ENCODE measurements around the gene KDM4F. TPM values are rescaled to one million over a fixed set of nuclear protein-coding genes. Genes with fewer than 3 reads are reported as not detected.

The KDM4F gene
- total and polyA plus RNA-seq, 2 donors (not counting 3 experiments of a cell fraction or from before 2014, with no cell fraction given): not detected

- no peaks in the 10 kb centered on the region for H3K27me3 ChIP-seq (ENCODE audit: control insufficient read depth in 2 of 2, insufficient read depth in 2 of 2, low read length in 2 of 2)
- no peak overlapping the region for H3K4me3 ChIP-seq (replicated peaks in 1 of 3; ENCODE audit: insufficient read depth in 1 of 3, low read depth in 1 of 3, low read length in 3 of 3)
- CTCF ChIA-PET: interaction anchor here (2.8 kb wide), 1 partner anchor 12 kb away, joined by 8 read pairs; no protein-coding TSS in a partner anchor
- POLR2A ChIA-PET: no interaction called here
- no peak overlapping the region for H3K27ac ChIP-seq (ENCODE audit: insufficient read depth, low read depth, low read length)
- no TSS peak for BruUV-seq (replicated peaks)
- DNase-seq (ENCODE audit: low read depth, low spot score): no peak
- no peak overlapping the region for H2AFZ ChIP-seq (ENCODE audit: low read depth, low read length)
- no peaks in the 10 kb centered on the region for H3K79me2 ChIP-seq (ENCODE audit: control insufficient read depth, insufficient read depth, low read length)
- H3K9me1 ChIP-seq (replicated peaks; ENCODE audit: control insufficient read depth, extremely low read depth, insufficient read depth, low read length): no peaks in the 10 kb centered on the region
- H3K4me1 ChIP-seq (ENCODE audit: control insufficient read depth, extremely low read depth, insufficient read depth, low read length): peaks cover 9% of the 10 kb centered on the region
- no peak overlapping the region for H3K9ac ChIP-seq (replicated peaks; ENCODE audit: extremely low read depth, insufficient read depth, low read length)
- no peaks in the 10 kb centered on the region for H4K20me1 ChIP-seq (replicated peaks; ENCODE audit: control insufficient read depth, extremely low read depth, insufficient read depth, low read length)
- no peaks in the 10 kb centered on the region for H3K36me3 ChIP-seq (ENCODE audit: control insufficient read depth in 2 of 2, extremely low read depth in 1 of 2, insufficient read depth in 2 of 2, low read length in 2 of 2)
- dilution Hi-C loops (cut with MboI; ENCODE audit: extremely low pct_ligation_motif_present, low sequenced_read_pairs) (no loop called here), intact Hi-C loops (cut with micrococcal nuclease) (no loop called here)
- H3K4me2 ChIP-seq (ENCODE audit: insufficient read depth, low read length): no peak overlapping the region
- no peak for FAIRE-seq
- H3K9me3 ChIP-seq (replicated peaks; ENCODE audit: control insufficient read depth, insufficient read depth, low read length): no peaks in the 10 kb centered on the region
- TF ChIP-seq POLR2A (IDR thresholded peaks at IDR 0.05; ENCODE audit: low read depth, low read length): no peak
- no peak for TF ChIP-seq FOS (IDR thresholded peaks at IDR 0.05; ENCODE audit: borderline replicate concordance, insufficient read depth, low read length)
- no peak for TF ChIP-seq EZH2 (IDR thresholded peaks at IDR 0.05; ENCODE audit: borderline replicate concordance, low read depth, low read length, severe bottlenecking)
- no peak for TF ChIP-seq MYC (IDR thresholded peaks at IDR 0.05; ENCODE audit: low read depth, low read length)
Measured at GRCh38 chr11:95082576-95083001, 33.4 kb downstream of the KDM4F start.

- TF ChIP-seq POLR2AphosphoS5 (IDR thresholded peaks at IDR 0.05; ENCODE audit: insufficient read depth, low read depth, low read length) (no peak), MYC (IDR thresholded peaks at IDR 0.05; ENCODE audit: low read depth, low read length) (no peak), EZH2 (IDR thresholded peaks at IDR 0.05; ENCODE audit: borderline replicate concordance, low read depth, low read length, severe bottlenecking) (no peak), GATA2 (IDR thresholded peaks at IDR 0.05; ENCODE audit: insufficient read depth, insufficient read length, low read depth, low read length) (no peak)
- H3K4me2 ChIP-seq (ENCODE audit: insufficient read depth, low read length): no peak overlapping the region
- DNase-seq (ENCODE audit: low read depth, low spot score) (no peak), FAIRE-seq (no peak)
- no peaks in the 10 kb centered on the region for H3K27me3 ChIP-seq (ENCODE audit: control insufficient read depth in 2 of 2, insufficient read depth in 2 of 2, low read length in 2 of 2)
- H3K9me3 ChIP-seq (replicated peaks; ENCODE audit: control insufficient read depth, insufficient read depth, low read length): no peaks in the 10 kb centered on the region
- intact Hi-C loops (cut with micrococcal nuclease): no loop called here
- H3K4me3 ChIP-seq (replicated peaks in 1 of 3; ENCODE audit: insufficient read depth in 1 of 3, low read depth in 1 of 3, low read length in 3 of 3): no peak overlapping the region
- H3K9me1 ChIP-seq (replicated peaks; ENCODE audit: control insufficient read depth, extremely low read depth, insufficient read depth, low read length): no peaks in the 10 kb centered on the region
- ChIA-PET POLR2A (no interaction called here), CTCF (interaction anchor here (0.8 to 1.5 kb wide), 5 partner anchors 8 to 34 kb away, joined by 3 to 5 read pairs (median 4); no protein-coding TSS in a partner anchor)
- H3K4me1 ChIP-seq (ENCODE audit: control insufficient read depth, extremely low read depth, insufficient read depth, low read length): peaks cover 9% of the 10 kb centered on the region
- BruUV-seq (replicated peaks): no TSS peak
- no peak overlapping the region for H3K9ac ChIP-seq (replicated peaks; ENCODE audit: extremely low read depth, insufficient read depth, low read length)
- H3K36me3 ChIP-seq (ENCODE audit: control insufficient read depth in 2 of 2, extremely low read depth in 1 of 2, insufficient read depth in 2 of 2, low read length in 2 of 2): no peaks in the 10 kb centered on the region
- no peak overlapping the region for H2AFZ ChIP-seq (ENCODE audit: low read depth, low read length)
- dilution Hi-C loops (cut with MboI; ENCODE audit: extremely low pct_ligation_motif_present, low sequenced_read_pairs): no loop called here
- no peaks in the 10 kb centered on the region for H4K20me1 ChIP-seq (replicated peaks; ENCODE audit: control insufficient read depth, extremely low read depth, insufficient read depth, low read length)
- no peaks in the 10 kb centered on the region for H3K79me2 ChIP-seq (ENCODE audit: control insufficient read depth, insufficient read depth, low read length)
- no peak overlapping the region for H3K27ac ChIP-seq (ENCODE audit: insufficient read depth, low read depth, low read length)
Measured at GRCh38 chr11:95084509-95084908, 35.3 kb downstream of the KDM4F start.

Data from endothelial cell of umbilical vein (primary cell).